HG03025 (cell line): ENCODE results near the gene PARD3.

Experiments
- ATAC-seq: cut with Tn5 transposase; IDR thresholded peaks from one replicate; pipeline ENCODE4 v1.9.1; 2021; ENCODE audit warnings: mild to moderate bottlenecking, moderate library complexity; ENCODE audit not compliant: unreplicated experiment, low FRiP score

The PARD3 gene

DNA sequence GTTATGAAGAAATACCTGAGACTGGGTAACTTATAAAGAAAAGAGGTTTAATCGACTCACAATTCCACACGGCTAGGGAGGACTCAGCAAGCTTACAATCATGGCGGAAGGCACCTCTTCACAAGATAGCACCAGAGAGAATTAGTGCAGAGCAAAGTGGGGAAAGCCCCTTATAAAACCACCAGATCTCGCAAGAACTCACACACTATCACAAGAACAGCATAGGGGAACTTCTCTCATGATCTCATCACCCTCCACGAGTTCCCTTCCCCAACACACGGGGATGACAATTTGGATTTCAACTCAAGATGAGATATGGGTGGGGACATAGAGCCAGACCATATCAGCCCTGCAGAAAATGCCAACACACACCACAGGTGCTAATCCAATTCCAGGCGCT, 218.7 kb downstream of the PARD3 start:
- ATAC-seq = no peak

DNA sequence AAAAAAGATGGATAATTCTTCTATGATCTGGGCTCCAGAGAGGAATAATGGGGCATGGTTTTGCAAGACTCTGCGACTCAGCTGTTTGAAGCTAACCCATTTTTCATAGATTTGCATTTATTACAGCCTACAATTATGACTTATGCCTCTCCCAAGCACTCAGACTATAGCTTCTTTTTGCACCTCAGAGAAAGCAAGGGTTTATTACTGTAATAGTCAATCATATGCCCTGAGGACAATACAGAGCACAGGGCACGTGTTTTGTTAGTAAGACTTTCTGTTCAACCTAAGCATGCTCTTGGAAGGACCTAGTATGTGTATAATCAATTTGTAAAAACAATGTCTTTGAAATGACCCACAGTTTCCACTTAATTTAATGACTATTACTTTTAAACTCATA, 221.2 kb downstream of the PARD3 start:
- ATAC-seq = no peak

DNA sequence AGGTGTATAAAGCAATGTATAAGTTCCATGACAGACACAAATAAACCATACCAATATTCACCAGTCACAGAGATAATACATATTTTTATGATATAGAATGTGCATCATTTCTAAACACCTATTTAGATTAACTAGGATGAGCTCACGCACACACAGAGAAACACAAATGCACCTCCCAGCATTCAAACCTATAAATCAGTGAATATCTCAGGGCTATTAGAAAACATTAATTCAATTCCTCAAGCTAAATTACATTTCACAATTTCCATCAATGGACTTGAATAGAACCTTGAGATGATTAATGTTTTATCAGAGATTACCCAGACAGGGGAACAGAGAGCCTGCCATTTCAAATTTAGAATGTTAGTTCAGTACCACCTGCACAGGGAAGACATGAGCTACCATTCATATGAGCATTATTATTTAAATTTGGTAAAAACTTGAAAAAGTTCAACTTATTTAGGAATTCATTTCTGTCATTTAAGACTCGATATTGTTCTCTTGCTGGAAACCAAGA, 221.7 kb downstream of the PARD3 start:
- ATAC-seq = no peak

DNA sequence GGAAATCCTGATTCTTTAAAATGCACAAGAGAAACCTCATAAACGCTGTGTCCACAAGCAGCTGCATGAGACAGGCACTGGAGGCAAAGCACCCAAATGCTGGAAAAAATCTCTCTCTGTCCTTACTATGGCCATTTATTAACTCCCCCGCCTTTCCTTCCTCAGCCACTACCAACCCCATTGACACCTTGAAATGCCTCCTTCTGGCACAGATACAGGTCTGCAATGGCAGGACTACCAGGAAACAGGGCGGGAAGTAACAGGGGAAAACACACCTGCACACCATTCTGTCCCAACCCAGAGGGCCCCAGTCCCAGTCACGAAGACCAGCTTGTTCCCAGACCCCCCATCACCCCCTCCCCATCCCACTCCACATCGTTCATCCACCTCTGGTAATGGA, 224.3 kb downstream of the PARD3 start:
- ATAC-seq = no peak

DNA sequence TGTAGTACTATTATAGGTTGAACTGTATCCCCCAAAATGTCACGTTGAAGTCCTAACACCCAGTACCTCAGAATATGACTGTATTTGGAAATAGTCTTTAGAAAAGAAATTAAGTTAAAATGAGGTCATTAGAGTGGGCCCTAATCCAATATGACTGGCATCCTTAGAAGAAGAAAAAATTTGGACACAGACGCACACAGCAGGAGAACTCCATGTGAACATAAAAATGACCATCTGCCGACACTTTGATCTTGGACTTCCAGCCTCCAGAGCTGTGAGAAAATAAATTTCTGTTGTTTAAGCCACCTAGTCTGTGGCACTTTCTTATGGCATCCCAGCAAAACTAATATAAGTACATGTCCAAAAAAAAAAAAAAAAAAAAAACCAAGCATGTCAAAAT, 225.8 kb downstream of the PARD3 start:
- ATAC-seq = no peak

DNA sequence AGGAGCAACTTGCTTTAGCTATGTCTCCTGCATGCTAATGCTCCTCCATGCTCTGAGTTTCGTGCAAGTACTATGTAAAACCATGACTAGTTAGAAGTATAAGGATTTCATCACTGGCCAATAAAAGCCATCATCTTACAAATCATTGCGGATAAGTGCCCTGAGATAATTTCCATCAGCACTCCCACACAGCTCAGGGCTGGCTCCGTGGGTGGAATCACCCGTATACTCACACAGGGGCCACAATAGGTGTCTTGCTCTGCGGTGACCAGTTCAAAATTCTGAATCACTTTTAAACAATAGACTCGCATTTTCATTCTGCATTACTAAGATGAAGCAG, 227.4 kb downstream of the PARD3 start:
- ATAC-seq = no peak

DNA sequence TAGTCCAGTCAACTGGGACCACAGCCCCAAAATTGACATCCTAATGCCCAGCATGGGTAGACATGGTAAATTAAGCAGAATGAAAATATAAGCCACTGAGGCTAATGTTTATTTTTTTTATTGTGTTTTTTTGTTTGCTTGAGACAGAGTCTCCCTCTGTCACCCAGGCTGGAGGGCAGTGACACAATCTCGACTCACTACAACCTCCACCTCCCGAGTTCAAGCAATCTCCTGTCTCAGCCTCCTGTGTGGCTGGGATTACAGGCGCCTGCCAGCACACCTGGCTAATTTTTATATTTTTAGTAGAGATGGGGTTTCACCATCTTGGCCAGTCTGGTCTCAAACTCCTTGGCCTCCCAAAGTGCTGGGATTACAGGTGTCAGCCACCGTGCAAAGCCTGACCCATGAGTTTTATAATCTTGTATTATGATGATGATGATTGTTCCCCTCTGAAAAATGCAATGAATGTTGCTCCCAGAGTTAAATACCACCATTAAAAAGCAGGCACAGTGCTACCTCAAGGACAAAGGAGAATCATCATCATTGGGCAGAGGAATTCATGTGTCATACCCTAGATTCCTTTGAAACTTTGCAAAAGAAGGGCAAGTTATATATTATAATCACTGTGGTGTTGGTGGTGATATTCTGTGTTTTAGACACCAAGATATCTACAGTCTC, 228.0 kb downstream of the PARD3 start:
- ATAC-seq = no peak

DNA sequence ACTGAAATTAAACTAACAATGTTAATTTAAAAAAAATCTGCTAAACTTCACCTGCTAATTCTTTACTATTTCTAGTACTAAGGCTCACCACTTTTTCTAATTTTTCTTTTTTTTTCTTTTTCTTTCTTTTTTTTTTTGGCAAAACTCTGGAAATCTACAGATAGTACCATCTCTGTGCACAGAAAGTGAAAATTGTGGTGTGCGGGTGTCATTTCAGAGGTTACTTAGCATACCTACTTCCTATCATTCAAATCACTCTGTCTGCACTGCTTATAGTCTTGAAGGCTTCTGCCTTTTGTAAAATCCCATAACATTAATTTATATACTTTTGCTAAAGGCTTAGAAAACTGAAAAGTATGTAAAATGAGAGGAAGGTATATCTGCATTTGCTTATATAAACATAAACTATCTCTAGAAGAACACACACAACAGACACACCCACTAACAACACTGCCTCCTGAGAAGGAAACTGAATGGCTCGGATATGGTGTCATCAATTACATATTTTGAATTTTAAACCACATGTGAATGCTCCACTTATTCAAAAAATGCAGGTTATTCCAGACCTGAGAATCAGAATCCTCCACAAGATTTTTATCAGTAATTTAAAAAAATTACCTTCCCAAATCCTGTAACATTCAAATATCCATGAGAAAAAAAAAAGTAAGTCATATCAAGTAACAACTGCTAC, 229.5 kb downstream of the PARD3 start:
- ATAC-seq = no peak

DNA sequence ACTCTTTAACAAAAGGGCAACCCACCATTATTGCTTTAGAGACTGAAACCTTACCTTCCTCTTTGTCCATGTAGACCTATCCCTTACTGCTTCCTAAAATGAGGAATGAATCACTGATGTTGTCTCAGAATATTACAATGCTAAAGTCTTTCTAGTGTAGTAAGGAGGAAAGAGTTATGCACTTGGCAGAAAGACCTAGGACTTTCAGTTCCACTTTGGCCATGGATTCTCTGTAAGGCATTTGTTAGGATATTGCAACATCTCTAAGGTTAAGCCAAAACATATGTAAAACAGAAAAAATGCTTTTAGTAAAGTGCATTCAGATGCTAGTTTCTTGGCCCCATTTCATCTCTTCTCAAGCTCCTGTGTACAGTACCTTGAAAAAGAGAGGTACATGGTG, 230.9 kb downstream of the PARD3 start:
- ATAC-seq = no peak

DNA sequence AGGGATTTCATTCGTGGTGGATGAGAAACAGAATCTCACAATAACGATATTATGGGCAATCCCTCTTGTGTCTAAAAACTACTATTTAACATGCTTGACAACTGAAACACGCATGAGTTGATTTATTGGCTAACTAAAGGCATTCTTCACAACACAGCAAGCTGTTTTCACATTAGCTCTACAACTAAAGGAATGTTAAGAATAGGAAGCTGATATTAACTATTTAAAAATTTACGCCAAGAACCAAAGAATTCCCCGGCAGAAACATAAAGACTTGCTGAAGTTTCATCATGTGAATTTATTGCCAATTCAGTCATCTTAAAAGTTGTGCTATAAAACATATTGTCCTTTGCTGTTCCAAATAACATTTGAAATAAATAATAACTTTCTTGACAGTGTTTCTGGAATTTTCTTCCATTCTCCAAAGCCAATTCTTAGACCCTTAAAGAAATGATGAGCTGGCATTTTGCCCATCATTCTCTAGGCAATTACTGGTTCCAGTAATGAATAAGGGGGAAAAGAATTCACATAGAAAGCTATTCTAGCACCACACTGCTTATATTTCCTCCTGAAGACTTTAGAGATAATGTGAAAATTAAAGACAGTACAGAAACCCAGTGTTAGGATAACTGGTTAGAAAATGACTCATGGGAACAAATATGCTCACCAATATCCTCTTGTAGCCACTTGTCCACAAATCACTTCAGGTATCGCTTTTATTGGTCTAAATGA, 233.1 kb downstream of the PARD3 start:
- ATAC-seq = no peak

DNA sequence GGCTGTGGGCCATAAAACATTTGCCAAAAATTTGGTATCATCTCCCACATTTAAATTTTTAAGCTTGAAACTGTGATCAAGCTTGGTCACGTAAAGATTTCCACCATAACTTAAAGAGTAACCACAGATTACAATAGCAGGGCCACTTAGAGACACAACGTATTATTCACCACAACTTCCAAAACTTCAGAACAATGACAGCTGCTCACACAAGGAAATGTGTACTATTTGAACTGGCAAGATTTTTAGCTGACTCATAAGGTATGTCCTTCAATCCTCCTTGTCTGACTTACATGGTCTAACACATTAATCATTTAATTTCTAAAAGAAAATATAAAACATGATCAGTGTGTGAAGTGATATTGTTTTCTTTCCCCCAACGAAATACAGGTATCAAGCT, 234.5 kb downstream of the PARD3 start:
- ATAC-seq = no peak

DNA sequence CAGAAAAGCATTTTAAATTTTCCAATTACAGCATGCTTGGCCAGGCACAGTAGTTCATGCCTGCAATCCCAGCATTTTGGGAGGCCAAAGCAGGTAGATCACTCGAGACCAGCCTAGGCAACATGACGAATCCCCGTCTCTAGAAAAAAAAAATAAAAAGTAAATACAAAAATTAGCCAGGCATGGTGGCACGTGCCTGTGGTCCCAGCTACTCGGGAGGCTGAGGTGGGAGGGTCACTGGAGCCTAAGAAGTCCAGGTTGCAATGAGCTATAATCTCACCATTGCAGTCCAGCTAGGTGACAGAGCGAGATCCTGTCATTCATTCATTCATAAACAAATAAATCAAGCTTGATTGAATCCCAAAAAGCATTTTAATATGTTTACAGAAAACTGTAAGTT, 234.9 kb downstream of the PARD3 start:
- ATAC-seq = no peak

DNA sequence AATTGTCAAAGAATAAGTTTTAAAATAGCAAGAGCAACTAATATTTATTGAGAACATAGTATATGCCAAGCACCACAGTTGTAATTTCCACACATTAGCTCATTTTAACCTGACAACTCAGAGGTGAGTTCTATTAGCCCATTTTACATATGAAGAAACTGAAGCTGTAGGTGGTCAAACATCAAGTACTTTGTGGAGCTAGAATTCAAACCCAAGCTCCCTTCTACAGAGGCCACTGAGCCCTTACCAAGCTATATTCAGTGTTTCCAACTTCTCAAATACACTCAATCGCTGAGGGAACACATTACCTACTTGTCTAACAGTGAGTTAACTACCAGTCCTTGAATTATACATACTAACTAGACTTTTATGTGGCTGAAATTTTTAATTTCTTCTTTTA, 236.6 kb downstream of the PARD3 start:
- no peak for ATAC-seq

DNA sequence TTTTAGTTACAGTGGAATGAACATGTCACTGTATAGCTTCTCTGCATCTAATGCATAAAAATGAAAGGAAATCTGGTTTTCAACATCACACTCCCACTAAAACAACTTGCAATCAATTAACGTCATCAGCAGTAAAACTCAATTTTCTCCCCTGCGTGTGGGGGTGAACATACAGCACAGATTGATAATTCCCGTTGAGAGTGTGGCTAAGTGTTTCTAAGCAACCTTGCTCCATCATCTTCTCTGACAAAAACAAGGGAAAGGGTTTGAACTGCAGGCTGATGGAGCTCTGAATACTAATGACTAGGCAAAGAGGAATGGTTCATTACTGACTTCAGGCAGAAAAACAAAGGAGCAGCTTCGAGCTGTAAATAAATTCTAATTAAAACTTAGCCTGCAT, 238.3 kb downstream of the PARD3 start:
- ATAC-seq = no peak

DNA sequence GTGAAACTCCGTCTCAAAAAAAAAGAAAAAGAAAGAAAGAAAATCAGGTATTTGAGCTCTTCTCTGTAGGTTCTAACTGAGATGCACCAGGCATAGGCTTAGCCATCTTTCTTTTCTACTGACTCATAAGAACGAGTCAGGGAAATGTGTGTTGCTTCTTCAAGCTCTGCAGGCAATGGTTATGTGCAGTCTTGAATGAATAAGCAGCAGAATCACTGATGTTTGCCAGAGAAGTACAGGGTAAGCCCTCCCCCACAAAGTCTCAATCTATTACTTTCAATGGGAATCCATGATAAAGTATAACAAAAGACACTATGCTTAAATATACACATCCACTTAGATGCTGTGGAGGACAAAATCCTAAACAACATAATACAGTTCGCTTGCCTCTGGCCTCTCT, 239.2 kb downstream of the PARD3 start:
- ATAC-seq = no peak

DNA sequence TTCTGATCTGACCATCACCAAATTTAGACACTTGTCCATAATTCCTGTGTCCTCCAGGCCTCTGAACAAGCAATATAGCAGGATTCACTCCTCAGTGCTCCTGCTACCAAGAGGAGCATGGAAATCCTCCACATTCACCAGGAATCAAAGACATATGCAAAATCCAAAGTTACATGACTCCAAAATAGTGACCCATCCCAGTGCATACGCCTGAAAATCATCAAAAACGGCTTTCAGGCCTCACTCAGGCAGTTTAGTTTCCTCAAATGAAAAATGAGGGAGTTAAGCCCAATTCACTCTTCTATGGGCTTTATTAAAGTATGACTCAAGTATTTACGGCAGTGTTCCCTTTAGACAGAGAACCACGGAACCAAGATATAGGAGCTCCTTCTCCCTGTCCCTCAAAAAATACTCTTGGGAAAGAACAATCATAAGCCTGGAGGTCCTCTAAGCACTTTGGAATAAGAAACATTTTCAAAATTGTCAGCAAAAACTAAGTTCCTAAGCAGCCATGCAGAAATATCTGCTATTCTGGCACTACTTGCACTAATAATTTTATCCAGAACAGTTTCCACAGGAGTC, 240.7 kb downstream of the PARD3 start:
- ATAC-seq = no peak

DNA sequence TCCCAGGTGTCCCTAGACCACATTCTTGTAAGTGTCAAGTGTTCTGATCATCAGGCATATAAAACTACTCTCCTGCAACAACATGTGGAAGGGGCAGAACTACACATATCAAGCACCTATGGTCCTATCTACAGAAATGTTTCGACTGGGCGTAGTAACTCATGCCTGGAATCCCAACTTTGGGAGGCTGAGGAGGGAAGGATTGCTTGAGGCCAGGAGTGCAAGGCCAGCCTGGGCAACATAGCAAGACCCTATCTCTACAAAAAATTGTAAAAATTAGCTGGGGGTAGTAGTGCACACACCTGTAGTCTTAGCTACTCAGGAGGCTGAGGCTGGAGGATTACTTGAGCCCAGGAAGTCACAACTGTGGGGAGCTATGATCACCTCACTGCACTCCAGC, 244.2 kb downstream of the PARD3 start:
- ATAC-seq = no peak

DNA sequence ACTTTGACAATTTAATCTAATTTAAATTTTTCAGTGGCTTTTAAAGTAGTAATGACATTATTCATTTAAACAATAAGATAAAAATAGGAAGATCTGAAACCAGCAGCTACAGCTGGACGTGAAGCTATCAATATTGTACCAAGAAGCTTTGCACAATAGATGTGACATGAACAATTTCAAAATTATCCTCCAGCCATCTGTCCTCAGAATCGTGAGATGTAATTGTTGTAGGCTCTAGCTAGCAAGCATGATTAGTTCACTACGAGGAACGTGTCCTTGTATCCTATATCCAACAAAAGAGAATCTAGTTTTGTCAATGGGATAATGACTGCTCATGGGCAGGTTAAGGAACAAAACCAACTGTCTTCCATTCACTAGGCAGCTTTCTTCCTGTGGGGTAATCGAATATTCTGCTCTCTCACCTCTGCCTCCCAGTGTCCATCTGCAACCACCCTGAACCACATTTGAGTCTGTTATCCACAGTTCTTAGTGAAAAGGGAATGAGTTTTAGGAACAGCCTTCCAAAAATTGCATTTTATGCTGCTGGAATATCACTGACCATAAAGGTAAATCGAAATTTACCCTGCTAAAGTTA, 247.3 kb downstream of the PARD3 start:
- ATAC-seq = no peak

DNA sequence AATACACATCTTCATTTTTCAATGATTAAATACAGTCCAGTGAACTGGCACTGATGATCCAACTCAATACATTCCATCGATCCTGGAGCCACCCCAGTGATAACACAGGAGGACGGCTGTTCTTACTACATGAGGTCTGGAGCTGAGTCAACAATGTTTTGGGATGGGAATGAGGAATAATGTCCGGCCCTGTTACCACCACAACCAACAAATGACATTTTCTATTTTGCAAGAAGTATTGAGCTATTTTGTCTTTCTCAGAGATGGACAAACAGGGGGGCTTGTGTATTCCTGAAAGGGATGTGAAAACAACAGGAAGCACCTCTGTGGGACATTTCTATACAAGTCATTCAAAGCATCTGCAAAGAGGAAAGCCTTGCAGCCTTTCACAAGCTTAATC, 249.2 kb downstream of the PARD3 start:
- no peak for ATAC-seq

DNA sequence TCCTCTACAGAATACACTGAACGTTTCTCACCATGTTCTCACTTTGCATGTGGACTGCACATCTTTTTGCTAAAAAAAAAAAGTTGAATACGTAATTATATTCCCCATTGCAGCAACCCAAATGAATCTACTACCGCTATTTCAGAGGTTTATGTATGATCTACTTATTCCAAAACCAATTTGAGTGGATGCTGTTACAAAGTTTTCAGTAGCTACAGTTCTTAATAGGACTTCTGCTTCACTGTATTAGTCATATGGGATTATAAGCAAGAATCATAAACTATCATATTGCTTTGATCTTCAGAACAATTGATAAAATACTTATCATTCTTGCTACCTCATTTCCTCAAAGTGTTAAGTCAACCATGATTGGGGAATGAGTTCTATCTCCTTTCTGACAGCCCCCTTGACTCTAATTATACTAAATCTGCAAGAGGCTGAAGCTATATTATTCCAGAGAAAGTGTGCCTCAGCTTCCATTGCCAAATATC, 257.0 kb downstream of the PARD3 start:
- ATAC-seq = no peak

DNA sequence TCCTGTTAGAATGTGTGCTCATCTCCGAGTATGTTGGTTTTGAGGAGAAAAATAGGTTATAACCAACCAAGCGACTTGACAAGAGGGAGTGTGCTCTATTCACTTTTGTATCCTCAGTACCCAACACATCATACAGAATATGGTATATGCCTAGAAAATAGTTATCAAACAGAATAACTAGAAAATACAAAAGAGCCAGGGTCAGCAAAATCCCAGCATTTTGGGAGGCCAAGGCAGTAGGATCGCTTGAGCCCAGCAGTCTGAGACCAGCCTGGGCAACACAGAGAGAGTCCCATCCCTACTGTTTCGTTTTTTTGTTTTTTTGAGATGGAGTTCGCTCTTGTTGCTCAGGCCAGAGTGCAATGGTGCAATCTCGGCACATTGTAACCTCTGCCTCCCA, 257.9 kb downstream of the PARD3 start:
- ATAC-seq = no peak
